K562 (cell line): ENCODE results near the gene PEAR1.

Source experiments
- CHD1 ChIP-seq: fragments of 200-600 bp; sonication (generic); IDR thresholded peaks from one replicate; pipeline ENCODE4 v1.6.1; 2012; ENCODE audit warnings: mild to moderate bottlenecking, moderate library complexity, low read length, inconsistent platforms
- ERF ChIP-seq: fragments of 450-650 bp; formaldehyde crosslinking; IDR thresholded peaks from 2 replicates; pipeline ENCODE4 v1.4.0; 2020; ENCODE audit warnings: mild to moderate bottlenecking, mixed read lengths
- HDAC2 ChIP-seq: fragments of 450-650 bp; IDR thresholded peaks from 2 replicates; pipeline ENCODE4 v1.6.1; 2016; ENCODE audit warnings: mild to moderate bottlenecking
- NCOA2 ChIP-seq, 2 experiments: fragments of 450-650 bp; IDR thresholded peaks; 2 replicates each; pipeline ENCODE4 v1.6.1; 2018; ENCODE audit warnings: mild to moderate bottlenecking in 2 of 2, moderate library complexity in 1 of 2; ENCODE audit not compliant: partially characterized antibody in 2 of 2
- SRSF7 ChIP-seq: fragments of 200-400 bp; formaldehyde crosslinking; optimal IDR thresholded peaks from 2 replicates; pipeline ENCODE3; 2017; ENCODE audit warnings: mild to moderate bottlenecking, low read depth, low read length

GRCh38 chr1:156875341-156875615 is 18.2 kb upstream of the PEAR1 start:
- TF ChIP-seq HDAC2 (no peak), ERF (CRISPR knock-in tag) (no peak), SRSF7 (no peak), CHD1 (no peak), NCOA2 (IDR thresholded peaks at IDR 0.05; ENCODE audit: partially characterized antibody in 2 of 2) (no peak)
